Measurements from ENCODE around the gene TIMM8B. TPM values are rescaled to one million over a fixed set of nuclear protein-coding genes. Genes with fewer than 3 reads are reported as not detected.
"Not testable (repeated sequence)": the region's sequence is repeated elsewhere in the genome, so short reads cannot be mapped to it uniquely, and the experiment has no call there.

TIMM8B gene
- total RNA-seq, 2 donors from 2014 or later = 7.5 to 9.6 TPM

DNA sequence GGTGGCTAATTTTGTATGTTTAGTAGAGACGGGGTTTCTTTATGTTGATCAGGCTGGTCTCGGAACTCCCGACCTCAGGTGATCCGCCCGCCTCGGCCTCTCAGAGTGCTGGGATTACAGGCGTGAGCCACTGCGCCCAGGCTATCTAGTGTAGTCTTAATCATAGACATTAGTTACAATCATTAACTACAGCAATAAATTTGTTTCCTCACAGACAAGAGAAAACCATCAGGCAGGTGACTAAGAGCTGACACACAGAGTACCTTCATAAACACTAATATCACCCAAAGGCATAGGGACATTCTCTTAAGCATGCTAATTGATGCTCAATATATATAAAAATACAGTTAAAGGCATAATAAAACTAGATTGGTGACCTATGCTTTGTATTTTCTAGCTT lies 19.5 kb upstream of the TIMM8B start:
- no peak for ATAC-seq

GRCh38 chr11:112103446-112103845 lies 16.9 kb upstream of the TIMM8B start:
- TF ChIP-seq CTCF (IDR thresholded peaks at IDR 0.05) (no peak), POLR2A (IDR thresholded peaks at IDR 0.05) (no peak)
- H3K27me3 ChIP-seq = no peaks in the 10 kb centered on the region
- ATAC-seq (no peak), DNase-seq (no peak)
- no peaks in the 10 kb centered on the region for H3K9me3 ChIP-seq
- intact Hi-C loops (cut with DNase I) = no loop called here
- H3K36me3 ChIP-seq (replicated peaks in 1 of 2; ENCODE audit: insufficient read depth in 1 of 2, low read depth in 2 of 2) = no peaks in the 10 kb centered on the region
- H3K4me1 ChIP-seq = no peaks in the 10 kb centered on the region
- no peak overlapping the region for H3K27ac ChIP-seq
- WGBS, 2 donors = 90 to 96% methylated on average over 6 of the region's 6 CpGs
- H3K4me3 ChIP-seq = no peak overlapping the region

More for the DNA sequence above, 19.5 kb upstream of the TIMM8B start:
- H3K36me3 ChIP-seq (replicated peaks in 1 of 2; ENCODE audit: insufficient read depth in 1 of 2, low read depth in 2 of 2) = no peaks in the 10 kb centered on the region
- no peaks in the 10 kb centered on the region for H3K27me3 ChIP-seq
- DNase-seq = no peak
- WGBS, 2 donors = 98 to 99% methylated on average over 8 of the region's 8 CpGs
- TF ChIP-seq CTCF (IDR thresholded peaks at IDR 0.05) (no peak), POLR2A (IDR thresholded peaks at IDR 0.05) (no peak)
- no peak overlapping the region for H3K27ac ChIP-seq
- no peaks in the 10 kb centered on the region for H3K9me3 ChIP-seq
- no peaks in the 10 kb centered on the region for H3K4me1 ChIP-seq
- no peak overlapping the region for H3K4me3 ChIP-seq
- intact Hi-C loops (cut with DNase I) = no loop called here

DNA sequence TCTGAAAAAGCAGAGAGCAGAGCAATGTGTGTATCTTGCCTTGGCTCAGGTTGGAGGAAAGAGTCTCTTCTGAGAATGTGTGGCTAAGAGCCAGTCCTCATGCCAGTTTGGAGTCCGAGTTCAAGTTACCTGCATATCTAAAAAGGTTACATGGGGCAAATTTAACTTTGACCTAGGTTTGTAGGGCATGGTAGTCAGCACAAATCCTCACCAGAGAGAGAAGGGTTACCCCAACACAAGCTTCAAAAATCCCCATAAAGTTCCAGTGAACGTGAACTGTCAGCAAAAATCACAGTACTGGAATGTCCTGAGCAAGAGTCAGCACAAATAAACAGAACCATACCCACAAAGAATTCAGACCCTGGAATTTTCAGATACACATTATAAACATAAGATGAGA lies 13.9 kb upstream of the TIMM8B start:
- no peak overlapping the region for H3K4me3 ChIP-seq
- 55 to 58% methylated on average over 2 of the region's 2 CpGs for WGBS, 2 donors
- H3K36me3 ChIP-seq (replicated peaks in 1 of 2; ENCODE audit: insufficient read depth in 1 of 2, low read depth in 2 of 2) = peaks cover 0 to 5% of the 10 kb centered on the region in 2 donors
- no peaks in the 10 kb centered on the region for H3K4me1 ChIP-seq
- H3K9me3 ChIP-seq = no peaks in the 10 kb centered on the region
- no peak for DNase-seq
- intact Hi-C loops (cut with DNase I) = no loop called here
- no peak for ATAC-seq
- TF ChIP-seq CTCF (IDR thresholded peaks at IDR 0.05) (no peak), POLR2A (IDR thresholded peaks at IDR 0.05) (no peak)
- no peak overlapping the region for H3K27ac ChIP-seq
- no peaks in the 10 kb centered on the region for H3K27me3 ChIP-seq

GRCh38 chr11:112097734-112098528 lies 11.4 kb upstream of the TIMM8B start:
- Histone ChIP-seq H3K4me3 (no peak overlapping the region), H3K4me1 (no peaks in the 10 kb centered on the region), H3K27ac (no peak overlapping the region), H3K9me3 (no peaks in the 10 kb centered on the region), H3K36me3 (replicated peaks in 1 of 2; ENCODE audit: insufficient read depth in 1 of 2, low read depth in 2 of 2) (peaks cover 0 to 7% of the 10 kb centered on the region in 2 donors), H3K27me3 (no peaks in the 10 kb centered on the region)
- intact Hi-C loops (cut with DNase I) = no loop called here
- no peak for DNase-seq
- TF ChIP-seq POLR2A (IDR thresholded peaks at IDR 0.05) (no peak), CTCF (IDR thresholded peaks at IDR 0.05) (no peak)
- WGBS, 2 donors = 88 to 92% methylated on average over 11 of the region's 11 CpGs
- no peak for ATAC-seq

DNA sequence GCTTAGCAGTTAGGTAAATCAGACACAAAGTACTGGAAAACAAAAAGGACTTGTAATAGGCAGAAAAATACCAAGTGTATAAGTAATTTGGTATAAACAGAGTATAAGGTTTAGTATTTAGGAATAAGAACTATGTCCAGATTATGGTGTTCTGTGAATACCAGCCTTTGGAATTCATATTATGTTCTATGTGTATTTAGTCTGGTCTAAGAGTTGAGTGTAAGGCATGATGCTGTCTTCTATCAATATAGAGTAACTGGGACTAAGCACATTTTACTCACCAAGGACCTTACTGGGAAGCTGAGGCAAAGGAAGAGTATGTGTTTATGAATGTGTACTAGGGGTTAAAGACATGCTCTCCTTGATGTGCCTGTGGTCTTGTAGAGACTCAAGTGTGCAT lies 9.6 kb upstream of the TIMM8B start:
- H3K4me3 ChIP-seq = no peak overlapping the region
- no peaks in the 10 kb centered on the region for H3K9me3 ChIP-seq
- TF ChIP-seq POLR2A (IDR thresholded peaks at IDR 0.05) (no peak), CTCF (IDR thresholded peaks at IDR 0.05) (no peak)
- H3K27me3 ChIP-seq = no peaks in the 10 kb centered on the region
- no peaks in the 10 kb centered on the region for H3K4me1 ChIP-seq
- H3K36me3 ChIP-seq (replicated peaks in 1 of 2; ENCODE audit: insufficient read depth in 1 of 2, low read depth in 2 of 2) = peaks cover 0 to 14% of the 10 kb centered on the region in 2 donors
- no peak for DNase-seq
- no peak for ATAC-seq
- intact Hi-C loops (cut with DNase I) = no loop called here
- H3K27ac ChIP-seq = no peak overlapping the region

- DNase-seq; ATAC-seq; intact Hi-C loops (cut with DNase I); H3K27ac ChIP-seq; H3K9me3 ChIP-seq; H3K4me3 ChIP-seq; H3K27me3 ChIP-seq; H3K4me1 ChIP-seq: not testable (repeated sequence)
- H3K36me3 ChIP-seq (replicated peaks in 1 of 2; ENCODE audit: insufficient read depth in 1 of 2, low read depth in 2 of 2) = peaks cover 0 to 18% of the 10 kb centered on the region in 2 donors
- WGBS, 2 donors = 90 to 91% methylated on average over 2 of the region's 2 CpGs
Observed at GRCh38 chr11:112095302-112095701, 8.7 kb upstream of the TIMM8B start.
